ENCODE measurements around the gene APBB3. TPM values are rescaled to one million over a fixed set of nuclear protein-coding genes. Genes with fewer than 3 reads are reported as not detected.

The APBB3 gene
- total RNA-seq, 4 donors from 2014 or later, result 13.5 to 55.9 (median 33.2) TPM

GRCh38 chr5:140545606-140546005, 18.8 kb downstream of the APBB3 start:
- TF ChIP-seq CTCF (IDR thresholded peaks at IDR 0.05), result no peak
- ATAC-seq (ENCODE audit: low FRiP score) (no peak), DNase-seq (ENCODE audit: low spot score) (no peak)

GRCh38 chr5:140544986-140545385, 19.4 kb downstream of the APBB3 start:
- no peak for TF ChIP-seq CTCF (IDR thresholded peaks at IDR 0.05)
- ATAC-seq (ENCODE audit: low FRiP score) (no peak), DNase-seq (ENCODE audit: low spot score) (no peak)

- no peak for TF ChIP-seq CTCF (IDR thresholded peaks at IDR 0.05)
- ATAC-seq (ENCODE audit: low FRiP score) (no peak), DNase-seq (ENCODE audit: low spot score) (no peak)
Observed at GRCh38 chr5:140542972-140543371, 21.4 kb downstream of the APBB3 start.

GRCh38 chr5:140540227-140540626, 24.2 kb downstream of the APBB3 start:
- no peak for DNase-seq (ENCODE audit: low spot score)
- TF ChIP-seq CTCF (IDR thresholded peaks at IDR 0.05), result no peak
- no peak for ATAC-seq (ENCODE audit: low FRiP score)

- DNase-seq (ENCODE audit: low spot score) (no peak), ATAC-seq (ENCODE audit: low FRiP score) (no peak)
- no peak for TF ChIP-seq CTCF (IDR thresholded peaks at IDR 0.05)
Observed at GRCh38 chr5:140524003-140524402, 40.4 kb downstream of the APBB3 start.

GRCh38 chr5:140513124-140513523, 51.3 kb downstream of the APBB3 start:
- DNase-seq (ENCODE audit: low spot score) (no peak), ATAC-seq (ENCODE audit: low FRiP score) (no peak)
- TF ChIP-seq CTCF (IDR thresholded peaks at IDR 0.05), result no peak

GRCh38 chr5:140509898-140510297, 54.5 kb downstream of the APBB3 start:
- DNase-seq (ENCODE audit: low spot score) (no peak), ATAC-seq (ENCODE audit: low FRiP score) (no peak)
- TF ChIP-seq CTCF (IDR thresholded peaks at IDR 0.05), result no peak

Small RNAs within 50 kb of the gene (small RNA-seq; reads per million reads assigned to genes)
- not detected for gene RF00279
- not detected for gene RF00443

Other genes with a start within 250 kb of the APBB3 start
- 10 to 100 TPM; 32.1 to 81.8 (median 61.0) TPM for gene HBEGF, start 218.0 kb downstream of the APBB3 start, total RNA-seq
- gene SLC4A9, start 204.4 kb downstream of the APBB3 start, total RNA-seq, result under 1 TPM in 3 of 4 donors, not detected in 1; 0.12 to 0.74 (median 0.19) TPM
- 100 to 1,000 TPM in 2 of 4 donors, 10 to 100 TPM in 2; 80.0 to 149 (median 103) TPM for gene ANKHD1, start 162.8 kb downstream of the APBB3 start, total RNA-seq
- gene EIF4EBP3, start 16.9 kb downstream of the APBB3 start, total RNA-seq, result 10 to 100 TPM; 22.9 to 35.7 (median 31.5) TPM
- 10 to 100 TPM; 18.1 to 44.2 (median 24.3) TPM for gene SRA1, start 7.1 kb downstream of the APBB3 start, total RNA-seq
- gene SLC35A4, start 230 bp upstream of the APBB3 start, total RNA-seq, result 10 to 100 TPM; 25.1 to 55.1 (median 38.1) TPM
- 100 to 1,000 TPM; 129 to 173 (median 158) TPM for gene CD14, start 68.6 kb upstream of the APBB3 start, total RNA-seq
- 10 to 100 TPM; 18.7 to 96.9 (median 29.8) TPM for gene TMCO6, start 74.9 kb upstream of the APBB3 start, total RNA-seq
- gene NDUFA2, start 83.0 kb upstream of the APBB3 start, total RNA-seq, result 10 to 100 TPM; 39.3 to 79.3 (median 62.2) TPM
- 100 to 1,000 TPM in 2 of 4 donors, 10 to 100 TPM in 2; 76.0 to 129 (median 105) TPM for gene IK, start 83.2 kb upstream of the APBB3 start, total RNA-seq
- 10 to 100 TPM; 21.2 to 29.9 (median 25.2) TPM for gene WDR55, start 100.3 kb upstream of the APBB3 start, total RNA-seq
- gene DND1, start 109.0 kb upstream of the APBB3 start, total RNA-seq, result 1 to 10 TPM in 2 of 4 donors, under 1 TPM in 2; 0.84 to 2.5 (median 1.3) TPM
- 10 to 100 TPM; 49.6 to 76.6 (median 58.8) TPM for gene HARS1, start 126.8 kb upstream of the APBB3 start, total RNA-seq
- 10 to 100 TPM; 11.9 to 30.9 (median 20.6) TPM for gene HARS2, start 126.9 kb upstream of the APBB3 start, total RNA-seq
- gene ZMAT2, start 135.8 kb upstream of the APBB3 start, total RNA-seq, result 10 to 100 TPM; 38.3 to 49.6 (median 47.0) TPM
- gene PCDHA1, start 221.5 kb upstream of the APBB3 start, total RNA-seq, result not detected
- gene PCDHA2, start 230.3 kb upstream of the APBB3 start, total RNA-seq, result under 1 TPM in 3 of 4 donors, not detected in 1; 0.12 to 0.93 (median 0.47) TPM
- gene PCDHA3, start 236.5 kb upstream of the APBB3 start, total RNA-seq, result 1 to 10 TPM in 1 of 4 donors, under 1 TPM in 3; 0.25 to 3.1 (median 0.56) TPM
- gene PCDHA4, start 242.5 kb upstream of the APBB3 start, total RNA-seq, result 1 to 10 TPM in 3 of 4 donors, under 1 TPM in 1; 0.60 to 1.5 (median 1.1) TPM

Measured in omental fat pad (tissue), 4 donors.